ENCODE data around the gene CCDC126.
A peak's percentile ranks its signal among the peaks of the same experiment; 100 is the strongest.
"Not testable (repeated sequence)": the region's sequence is repeated elsewhere in the genome, so short reads cannot be mapped to it uniquely, and the experiment has no call there.

The CCDC126 gene

GRCh38 chr7:23597094-23598091 lies at the start of gene CCDC126:
TSS of gene CCDC126 (plus strand) at chr7:23597382. CDS start at chr7:23611316, 13,934 bp downstream.
- DNase-seq (ENCODE audit: low read depth), result peak; percentile 71

GRCh38 chr7:23547662-23548061 lies 49.5 kb upstream of the CCDC126 start:
- DNase-seq (ENCODE audit: low read depth), result no peak

GRCh38 chr7:23558303-23558702 lies 38.9 kb upstream of the CCDC126 start:
- DNase-seq (ENCODE audit: low read depth), result no peak

GRCh38 chr7:23570592-23571200 lies 26.5 kb upstream of the CCDC126 start:
- DNase-seq (ENCODE audit: low read depth), result peak; percentile 45

- DNase-seq (ENCODE audit: low read depth), result not testable (repeated sequence)
These were observed 15.2 kb upstream of the CCDC126 start for GRCh38 chr7:23581975-23582374.

- DNase-seq (ENCODE audit: low read depth), result not testable (repeated sequence)
These were observed 11.9 kb upstream of the CCDC126 start for GRCh38 chr7:23585304-23585703.

- DNase-seq (ENCODE audit: low read depth), result no peak
These were observed 11.0 kb upstream of the CCDC126 start for GRCh38 chr7:23586159-23586558.

GRCh38 chr7:23590529-23590928 lies 6.7 kb upstream of the CCDC126 start:
- DNase-seq (ENCODE audit: low read depth), result no peak

GRCh38 chr7:23593706-23594105 lies 3.5 kb upstream of the CCDC126 start:
- no peak for DNase-seq (ENCODE audit: low read depth)

- no peak for DNase-seq (ENCODE audit: low read depth)
These were observed 2.1 kb upstream of the CCDC126 start for GRCh38 chr7:23594879-23595604.

GRCh38 chr7:23598296-23598695 lies 1.1 kb downstream of the CCDC126 start:
- DNase-seq (ENCODE audit: low read depth), result no peak

- DNase-seq (ENCODE audit: low read depth), result no peak
These were observed 3.1 kb downstream of the CCDC126 start for GRCh38 chr7:23600236-23600635.

GRCh38 chr7:23603632-23604295 lies 6.6 kb downstream of the CCDC126 start:
- no peak for DNase-seq (ENCODE audit: low read depth)

GRCh38 chr7:23604296-23604640 lies 7.1 kb downstream of the CCDC126 start:
- DNase-seq (ENCODE audit: low read depth), result no peak

GRCh38 chr7:23607130-23607529 lies 9.9 kb downstream of the CCDC126 start:
- no peak for DNase-seq (ENCODE audit: low read depth)

- no peak for DNase-seq (ENCODE audit: low read depth)
These were observed 10.7 kb downstream of the CCDC126 start for GRCh38 chr7:23607866-23608265.

GRCh38 chr7:23615331-23615730 lies 18.1 kb downstream of the CCDC126 start:
- no peak for DNase-seq (ENCODE audit: low read depth)

- DNase-seq (ENCODE audit: low read depth), result no peak
These were observed 19.4 kb downstream of the CCDC126 start for GRCh38 chr7:23616593-23616992.

GRCh38 chr7:23617482-23617881 lies 20.3 kb downstream of the CCDC126 start:
- DNase-seq (ENCODE audit: low read depth), result no peak

GRCh38 chr7:23618241-23618640 lies 21.1 kb downstream of the CCDC126 start:
- DNase-seq (ENCODE audit: low read depth), result no peak

GRCh38 chr7:23619141-23619540 lies 22.0 kb downstream of the CCDC126 start:
- DNase-seq (ENCODE audit: low read depth), result no peak

- DNase-seq (ENCODE audit: low read depth), result no peak
These were observed 25.3 kb downstream of the CCDC126 start for GRCh38 chr7:23622506-23622925.
